DMS79 treated with DMSO at 0.1 percent for 48 hours (cell line): ENCODE measurements around the gene ARFGEF3.
"Not testable (repeated sequence)": the region's sequence is repeated elsewhere in the genome, so short reads cannot be mapped to it uniquely, and the experiment has no call there.

Source experiments
- DNase-seq: peaks from one replicate; lab custom pipeline; 2025; lab: John Stamatoyannopoulos, UW

ARFGEF3 gene

GRCh38 chr6:138161338-138162110, at the start of gene ARFGEF3:
ARFGEF3 (plus strand) TSS chr6:138161939; CDS start chr6:138162087, 148 bp downstream.
- peak; percentile 76 for DNase-seq

GRCh38 chr6:138113588-138114210, 48.0 kb upstream of the ARFGEF3 start:
- DNase-seq, result no peak

- peak; percentile 50 for DNase-seq
Observed at GRCh38 chr6:138115201-138115600, 46.5 kb upstream of the ARFGEF3 start.

- DNase-seq, result peak; percentile 92
Observed at GRCh38 chr6:138115877-138116660, 45.7 kb upstream of the ARFGEF3 start.

- DNase-seq, result no peak
Observed at GRCh38 chr6:138116661-138116999, 45.1 kb upstream of the ARFGEF3 start.

GRCh38 chr6:138117376-138117914, 44.3 kb upstream of the ARFGEF3 start:
- DNase-seq, result no peak

GRCh38 chr6:138119229-138119628, 42.5 kb upstream of the ARFGEF3 start:
- DNase-seq, result not testable (repeated sequence)

GRCh38 chr6:138119976-138120375, 41.8 kb upstream of the ARFGEF3 start:
- DNase-seq, result no peak

GRCh38 chr6:138124096-138124495, 37.6 kb upstream of the ARFGEF3 start:
- DNase-seq, result no peak

- no peak for DNase-seq
Observed at GRCh38 chr6:138128096-138128495, 33.6 kb upstream of the ARFGEF3 start.

GRCh38 chr6:138129190-138129589, 32.5 kb upstream of the ARFGEF3 start:
- DNase-seq, result no peak

- DNase-seq, result no peak
Observed at GRCh38 chr6:138142806-138143205, 18.9 kb upstream of the ARFGEF3 start.

GRCh38 chr6:138145402-138145801, 16.3 kb upstream of the ARFGEF3 start:
- no peak for DNase-seq

- no peak for DNase-seq
Observed at GRCh38 chr6:138146544-138146943, 15.2 kb upstream of the ARFGEF3 start.

- no peak for DNase-seq
Observed at GRCh38 chr6:138155443-138155842, 6.3 kb upstream of the ARFGEF3 start.

- no peak for DNase-seq
Observed at GRCh38 chr6:138157986-138158638, 3.6 kb upstream of the ARFGEF3 start.

GRCh38 chr6:138159246-138159645, 2.5 kb upstream of the ARFGEF3 start:
- DNase-seq, result no peak

- DNase-seq, result peak; percentile 83
Observed at GRCh38 chr6:138160329-138161087, 1.2 kb upstream of the ARFGEF3 start.

- peak; percentile 81 for DNase-seq
Observed at GRCh38 chr6:138161088-138161337, 726 bp upstream of the ARFGEF3 start.

GRCh38 chr6:138162111-138162954, 594 bp downstream of the ARFGEF3 start:
- peak; percentile 78 for DNase-seq
